Mucosa of rectum (tissue), 2 donors: ENCODE results near the gene CHST9.
"Not testable (repeated sequence)": the region's sequence is repeated elsewhere in the genome, so short reads cannot be mapped to it uniquely, and the experiment has no call there.

Source experiments
- H3K27ac ChIP-seq, 2 donors: one replicate each; pipeline ENCODE4 v1.7.0; 2013; ENCODE audit warnings: inconsistent platforms in 2 of 2, low read depth in 2 of 2, low read length in 2 of 2
- H3K27me3 ChIP-seq, 2 donors: one replicate each; pipeline ENCODE4 v1.7.0; 2013; ENCODE audit warnings: low read length in 2 of 2; ENCODE audit not compliant: control insufficient read depth in 2 of 2, insufficient read depth in 2 of 2
- H3K36me3 ChIP-seq, 2 donors: one replicate each; pipeline ENCODE4 v1.7.0; 2013; ENCODE audit warnings: low read length in 2 of 2; ENCODE audit not compliant: control insufficient read depth in 2 of 2, insufficient read depth in 2 of 2
- H3K4me1 ChIP-seq, 2 donors: one replicate each; pipeline ENCODE4 v1.7.0; 2013; ENCODE audit warnings: low read length in 2 of 2, mild to moderate bottlenecking in 1 of 2; ENCODE audit not compliant: control insufficient read depth in 2 of 2, insufficient read depth in 2 of 2
- H3K4me3 ChIP-seq, 2 donors: one replicate each; pipeline ENCODE4 v1.7.0; 2013; ENCODE audit warnings: low read length in 2 of 2
- H3K9ac ChIP-seq, 2 donors: one replicate each; pipeline ENCODE4 v1.7.0; 2013; ENCODE audit warnings: low read length in 2 of 2, low read depth in 1 of 2, mild to moderate bottlenecking in 1 of 2
- H3K9me3 ChIP-seq, 2 donors: one replicate each; pipeline ENCODE4 v1.7.0; 2013; ENCODE audit warnings: low read length in 2 of 2; ENCODE audit not compliant: control insufficient read depth in 2 of 2
- donor health status: healthy.
- donor health status: Normal muscosa, but diverticular disease.

Gene CHST9

GRCh38 chr18:27113358-27113757, 71.8 kb downstream of the CHST9 start:
- Histone ChIP-seq H3K36me3 (no peaks in the 10 kb centered on the region), H3K4me1 (no peaks in the 10 kb centered on the region), H3K27me3 (no peaks in the 10 kb centered on the region), H3K9me3 (no peaks in the 10 kb centered on the region), H3K4me3 (no peak overlapping the region), H3K9ac (no peak overlapping the region), H3K27ac (no peak overlapping the region)

- Histone ChIP-seq H3K27me3 (no peaks in the 10 kb centered on the region), H3K36me3 (no peaks in the 10 kb centered on the region), H3K9ac (no peak overlapping the region), H3K9me3 (no peaks in the 10 kb centered on the region), H3K27ac (no peak overlapping the region), H3K4me3 (no peak overlapping the region), H3K4me1 (no peaks in the 10 kb centered on the region)
Observed at GRCh38 chr18:27110319-27110718, 74.8 kb downstream of the CHST9 start.

- Histone ChIP-seq H3K27ac (no peak overlapping the region), H3K27me3 (no peaks in the 10 kb centered on the region), H3K9me3 (no peaks in the 10 kb centered on the region), H3K4me1 (no peaks in the 10 kb centered on the region), H3K4me3 (no peak overlapping the region), H3K9ac (no peak overlapping the region), H3K36me3 (no peaks in the 10 kb centered on the region)
Observed at GRCh38 chr18:27109451-27109850, 75.7 kb downstream of the CHST9 start.

- Histone ChIP-seq H3K4me3 (no peak overlapping the region), H3K27ac (no peak overlapping the region), H3K36me3 (no peaks in the 10 kb centered on the region), H3K4me1 (no peaks in the 10 kb centered on the region), H3K9me3 (no peaks in the 10 kb centered on the region), H3K27me3 (no peaks in the 10 kb centered on the region), H3K9ac (no peak overlapping the region)
Observed at GRCh38 chr18:27108842-27109241, 76.3 kb downstream of the CHST9 start.

- H3K27ac ChIP-seq: no peak overlapping the region
- no peak overlapping the region for H3K4me3 ChIP-seq
- H3K36me3 ChIP-seq: no peaks in the 10 kb centered on the region
- no peaks in the 10 kb centered on the region for H3K27me3 ChIP-seq
- H3K4me1 ChIP-seq: no peaks in the 10 kb centered on the region
- no peak overlapping the region for H3K9ac ChIP-seq
- no peaks in the 10 kb centered on the region for H3K9me3 ChIP-seq
Observed at GRCh38 chr18:27104743-27105142, 80.4 kb downstream of the CHST9 start.

GRCh38 chr18:27094621-27095020, 90.5 kb downstream of the CHST9 start:
- no peak overlapping the region for H3K9ac ChIP-seq
- no peaks in the 10 kb centered on the region for H3K36me3 ChIP-seq
- H3K9me3 ChIP-seq: no peaks in the 10 kb centered on the region
- H3K27ac ChIP-seq: no peak overlapping the region
- H3K4me3 ChIP-seq: no peak overlapping the region
- no peaks in the 10 kb centered on the region for H3K4me1 ChIP-seq
- H3K27me3 ChIP-seq: no peaks in the 10 kb centered on the region

GRCh38 chr18:27093290-27093689, 91.8 kb downstream of the CHST9 start:
- H3K36me3 ChIP-seq, H3K9ac ChIP-seq, H3K27ac ChIP-seq, H3K4me1 ChIP-seq, H3K9me3 ChIP-seq, H3K4me3 ChIP-seq, H3K27me3 ChIP-seq: not testable (repeated sequence)

- Histone ChIP-seq H3K36me3 (no peaks in the 10 kb centered on the region), H3K9ac (no peak overlapping the region), H3K9me3 (no peaks in the 10 kb centered on the region), H3K27me3 (no peaks in the 10 kb centered on the region), H3K4me3 (no peak overlapping the region), H3K4me1 (no peaks in the 10 kb centered on the region), H3K27ac (no peak overlapping the region)
Observed at GRCh38 chr18:27081701-27082100, 103.4 kb downstream of the CHST9 start.

- Histone ChIP-seq H3K36me3 (no peaks in the 10 kb centered on the region), H3K4me1 (no peaks in the 10 kb centered on the region), H3K4me3 (no peak overlapping the region), H3K27me3 (no peaks in the 10 kb centered on the region), H3K9ac (no peak overlapping the region), H3K9me3 (no peaks in the 10 kb centered on the region), H3K27ac (no peak overlapping the region)
Observed at GRCh38 chr18:27075828-27076227, 109.3 kb downstream of the CHST9 start.

GRCh38 chr18:27073404-27073830, 111.7 kb downstream of the CHST9 start:
- H3K4me3 ChIP-seq: no peak overlapping the region
- no peaks in the 10 kb centered on the region for H3K36me3 ChIP-seq
- H3K4me1 ChIP-seq: no peaks in the 10 kb centered on the region
- H3K9ac ChIP-seq: no peak overlapping the region
- H3K27ac ChIP-seq: no peak overlapping the region
- H3K27me3 ChIP-seq: no peaks in the 10 kb centered on the region
- H3K9me3 ChIP-seq: no peaks in the 10 kb centered on the region

- Histone ChIP-seq H3K36me3 (no peaks in the 10 kb centered on the region), H3K4me1 (no peaks in the 10 kb centered on the region), H3K27me3 (no peaks in the 10 kb centered on the region), H3K9me3 (no peaks in the 10 kb centered on the region), H3K9ac (no peak overlapping the region), H3K27ac (no peak overlapping the region), H3K4me3 (no peak overlapping the region)
Observed at GRCh38 chr18:27064673-27065072, 120.4 kb downstream of the CHST9 start.
